GM21723 (cell line): ENCODE measurements around the gene TMEM38A.
"Not testable (repeated sequence)": the region's sequence is repeated elsewhere in the genome, so short reads cannot be mapped to it uniquely, and the experiment has no call there.

ENCODE experiments used
- ATAC-seq: cut with Tn5 transposase; IDR thresholded peaks from one replicate; pipeline ENCODE4 v1.9.1; 2021; ENCODE audit warnings: mild to moderate bottlenecking, moderate library complexity; ENCODE audit not compliant: unreplicated experiment

Gene TMEM38A

GRCh38 chr19:16637535-16637934, 23.4 kb upstream of the TMEM38A start:
- no peak for ATAC-seq

GRCh38 chr19:16638666-16639065, 22.3 kb upstream of the TMEM38A start:
- no peak for ATAC-seq

- ATAC-seq, result no peak
These were observed 20.0 kb upstream of the TMEM38A start for GRCh38 chr19:16640951-16641350.

GRCh38 chr19:16641695-16642094, 19.2 kb upstream of the TMEM38A start:
- ATAC-seq, result no peak

GRCh38 chr19:16645140-16645539, 15.8 kb upstream of the TMEM38A start:
- no peak for ATAC-seq

- ATAC-seq, result no peak
These were observed 11.2 kb upstream of the TMEM38A start for GRCh38 chr19:16649734-16650133.

GRCh38 chr19:16650821-16651220, 10.1 kb upstream of the TMEM38A start:
- ATAC-seq, result no peak

GRCh38 chr19:16651421-16652188, 9.3 kb upstream of the TMEM38A start:
- not testable (repeated sequence) for ATAC-seq

- ATAC-seq, result no peak
These were observed 8.1 kb upstream of the TMEM38A start for GRCh38 chr19:16652854-16653253.

GRCh38 chr19:16654140-16654539, 6.8 kb upstream of the TMEM38A start:
- no peak for ATAC-seq

- no peak for ATAC-seq
These were observed 6.3 kb upstream of the TMEM38A start for GRCh38 chr19:16654627-16655026.

GRCh38 chr19:16655727-16656126, 5.2 kb upstream of the TMEM38A start:
- ATAC-seq, result no peak

GRCh38 chr19:16657384-16657783, 3.6 kb upstream of the TMEM38A start:
- ATAC-seq, result no peak

- ATAC-seq, result no peak
These were observed 1.5 kb upstream of the TMEM38A start for GRCh38 chr19:16659464-16659831.

- ATAC-seq, result peak; percentile 80
These were observed 869 bp upstream of the TMEM38A start, which contains the start of gene SMIM7 for GRCh38 chr19:16659832-16660708. Gene SMIM7 (minus strand): TSS chr19:16660144. CDS start chr19:16660110, 34 bp downstream.

GRCh38 chr19:16661480-16662034, 618 bp downstream of the TMEM38A start:
- ATAC-seq, result no peak

GRCh38 chr19:16668176-16668575, 7.2 kb downstream of the TMEM38A start:
- no peak for ATAC-seq

- not testable (repeated sequence) for ATAC-seq
These were observed 7.8 kb downstream of the TMEM38A start for GRCh38 chr19:16668702-16669101.

- no peak for ATAC-seq
These were observed 9.4 kb downstream of the TMEM38A start for GRCh38 chr19:16670291-16670690.

GRCh38 chr19:16671652-16672274, 10.8 kb downstream of the TMEM38A start:
- ATAC-seq, result no peak

GRCh38 chr19:16673231-16673630, 12.3 kb downstream of the TMEM38A start:
- ATAC-seq, result no peak
